GM23338 (cell line): ENCODE results near the gene KCNMB2. TPM values are rescaled to one million over a fixed set of nuclear protein-coding genes. Genes with fewer than 3 reads are reported as not detected.

Experiments
- ATAC-seq: fragments of 200-7000 bp; cut with Tn5 transposase; 3 replicates; pipeline ENCODE4 v1.9.1; 2020
- DNase-seq: peaks from one replicate; pipeline ENCODE4 v3.0.0-alpha.2; 2015; ENCODE audit warnings: low spot score
- H2AFZ ChIP-seq: fragments of 200-600 bp; sonication (generic); 2 replicates; pipeline ENCODE4 v1.8.0; 2016; ENCODE audit warnings: antibody characterized with exemption, mild to moderate bottlenecking, moderate library complexity
- H3F3A ChIP-seq: fragments of 200-600 bp; sonication (generic); replicated peaks from 2 replicates; pipeline ENCODE4 v1.8.0; 2017; ENCODE audit warnings: antibody characterized with exemption, mixed run types, low read depth
- H3K27ac ChIP-seq: fragments of 200-600 bp; sonication (generic); 2 replicates; pipeline ENCODE4 v1.6.1; 2016; ENCODE audit warnings: low read depth
- H3K27me3 ChIP-seq: fragments of 200-600 bp; sonication (generic); 2 replicates; pipeline ENCODE4 v1.8.0; 2016; ENCODE audit warnings: mild to moderate bottlenecking, mixed run types, moderate library complexity; ENCODE audit not compliant: insufficient read depth
- H3K36me3 ChIP-seq: fragments of 200-600 bp; sonication (generic); 2 replicates; pipeline ENCODE4 v1.8.0; 2016; ENCODE audit warnings: mild to moderate bottlenecking; ENCODE audit not compliant: insufficient read depth
- H3K4me1 ChIP-seq: fragments of 200-600 bp; sonication (generic); 2 replicates; pipeline ENCODE4 v1.8.0; 2016; ENCODE audit warnings: mild to moderate bottlenecking, moderate library complexity; ENCODE audit not compliant: insufficient read depth
- H3K4me2 ChIP-seq: fragments of 200-600 bp; sonication (generic); 2 replicates; pipeline ENCODE4 v1.7.1; 2017; ENCODE audit warnings: mixed run types
- H3K4me3 ChIP-seq: fragments of 200-600 bp; sonication (generic); 2 replicates; pipeline ENCODE4 v1.6.1; 2016; ENCODE audit warnings: mixed run types
- H3K79me2 ChIP-seq: fragments of 200-600 bp; sonication (generic); replicated peaks from 2 replicates; pipeline ENCODE4 v1.8.0; 2017; ENCODE audit warnings: mild to moderate bottlenecking; ENCODE audit not compliant: insufficient read depth
- H3K9me2 ChIP-seq: fragments of 200-600 bp; sonication (generic); 2 replicates; pipeline ENCODE4 v1.8.0; 2017; ENCODE audit not compliant: insufficient read depth
- H4K20me1 ChIP-seq: fragments of 200-600 bp; sonication (generic); replicated peaks from 2 replicates; pipeline ENCODE4 v1.8.0; 2017; ENCODE audit warnings: mild to moderate bottlenecking; ENCODE audit not compliant: insufficient read depth
- H3K27ac Mint-ChIP-seq: 2 replicates; pipeline ENCODE4 v1.8.0; 2020; ENCODE audit warnings: inconsistent platforms, mild to moderate bottlenecking, moderate library complexity, mixed read lengths
- H3K27me3 Mint-ChIP-seq: 3 replicates; pipeline ENCODE4 v1.8.0; 2022; ENCODE audit warnings: low read depth, mild to moderate bottlenecking, moderate library complexity, mixed read lengths, inconsistent platforms; ENCODE audit not compliant: insufficient read depth, poor library complexity
- H3K36me3 Mint-ChIP-seq: 3 replicates; pipeline ENCODE4 v1.8.0; 2021; ENCODE audit warnings: low read depth, mild to moderate bottlenecking, inconsistent platforms, moderate library complexity, mixed read lengths
- H3K4me1 Mint-ChIP-seq: 3 replicates; pipeline ENCODE4 v1.8.0; 2020; ENCODE audit warnings: mild to moderate bottlenecking, inconsistent platforms, mixed read lengths
- H3K4me3 Mint-ChIP-seq: 3 replicates; pipeline ENCODE4 v1.8.0; 2021; ENCODE audit warnings: moderate library complexity, mild to moderate bottlenecking, inconsistent platforms, mixed read lengths
- H3K9me3 Mint-ChIP-seq: 3 replicates; pipeline ENCODE4 v1.8.0; 2020; ENCODE audit warnings: moderate library complexity, mild to moderate bottlenecking, inconsistent platforms, mixed read lengths
- CREB1 ChIP-seq: fragments of 250-450 bp; sonication (Bioruptor Pico); IDR thresholded peaks from 2 replicates; pipeline ENCODE4 v1.5.0; 2020; ENCODE audit warnings: low read depth, mild to moderate bottlenecking, moderate library complexity
- CTCF ChIP-seq, 2 experiments: fragments of 200-600 bp in 1 of 2; sonication (generic) in 1 of 2; conservative IDR thresholded peaks; 2 replicates each; pipeline versions ENCODE4 v1.5.1 to v1.6.1; 2016 to 2017; ENCODE audit warnings: antibody characterized with exemption in 2 of 2, low read depth in 2 of 2, mild to moderate bottlenecking in 2 of 2, moderate library complexity in 1 of 2
- EZH2 ChIP-seq: fragments of 200-600 bp; sonication (generic); IDR thresholded peaks from one replicate; pipeline ENCODE4 v1.8.0; 2017; ENCODE audit warnings: antibody characterized with exemption, mild to moderate bottlenecking, low read depth; ENCODE audit not compliant: unreplicated experiment
- EZH2phosphoT487 ChIP-seq: fragments of 200-600 bp; sonication (generic); IDR thresholded peaks from one replicate; pipeline ENCODE4 v1.8.1; 2018; ENCODE audit warnings: antibody characterized with exemption; ENCODE audit not compliant: unreplicated experiment
- JUNB ChIP-seq: IDR thresholded peaks from one replicate; pipeline ENCODE4 v1.6.1; 2016; ENCODE audit warnings: antibody characterized with exemption; ENCODE audit not compliant: unreplicated experiment
- NANOG ChIP-seq: IDR thresholded peaks from 2 replicates; pipeline ENCODE4 v1.6.1; 2016; ENCODE audit warnings: antibody characterized with exemption, borderline replicate concordance
- POLR2AphosphoS5 ChIP-seq: IDR thresholded peaks from 2 replicates; pipeline ENCODE4 v1.6.1; 2016; ENCODE audit warnings: antibody characterized with exemption, low read depth
- STAT1 ChIP-seq: IDR thresholded peaks from one replicate; pipeline ENCODE4 v1.6.1; 2016; ENCODE audit warnings: antibody characterized with exemption; ENCODE audit not compliant: unreplicated experiment
- ZNF114 ChIP-seq: fragments of 250-450 bp; sonication (Bioruptor Pico); IDR thresholded peaks from 2 replicates; pipeline ENCODE4 v1.5.0; 2020; ENCODE audit warnings: mild to moderate bottlenecking, moderate library complexity
- ZNF331 ChIP-seq: fragments of 250-450 bp; sonication (Bioruptor Pico); IDR thresholded peaks from 2 replicates; pipeline ENCODE4 v1.5.0; 2020; ENCODE audit warnings: low read depth, mild to moderate bottlenecking, moderate library complexity
- polyA plus RNA-seq: library from polyadenylated mRNA; unstranded; fragments of >200 nt; fragmentation: Nextera tagmentation; extraction: Ambion mirVana; gene quantifications from 2 replicates; pipeline ENCODE4 v1.2.1, GENCODE V29; 2016
- total RNA-seq: library from RNA; depleted of rRNA; stranded (reverse); fragments of >200 nt; shearing (Covaris generic); gene quantifications from 2 replicates; pipeline ENCODE4 v1.2.3, GENCODE V29; 2014
- TF ChIP-seq, protein P1 (sequence below): IDR thresholded peaks from 2 replicates; pipeline ENCODE4 v1.6.1; 2016; ENCODE audit warnings: antibody characterized with exemption
- TF ChIP-seq, protein P2 (sequence below): fragments of 250-450 bp; sonication (Bioruptor Pico); IDR thresholded peaks from 2 replicates; pipeline ENCODE4 v1.5.0; 2020; ENCODE audit warnings: mild to moderate bottlenecking, moderate library complexity
- TF ChIP-seq, protein P3 (sequence below): IDR thresholded peaks from one replicate; pipeline ENCODE4 v1.6.1; 2018; ENCODE audit warnings: antibody characterized with exemption; ENCODE audit not compliant: unreplicated experiment

Gene KCNMB2
- total and polyA plus RNA-seq, 2 experiments from 2014 or later = 0.53 TPM; not detected in 1

DNA sequence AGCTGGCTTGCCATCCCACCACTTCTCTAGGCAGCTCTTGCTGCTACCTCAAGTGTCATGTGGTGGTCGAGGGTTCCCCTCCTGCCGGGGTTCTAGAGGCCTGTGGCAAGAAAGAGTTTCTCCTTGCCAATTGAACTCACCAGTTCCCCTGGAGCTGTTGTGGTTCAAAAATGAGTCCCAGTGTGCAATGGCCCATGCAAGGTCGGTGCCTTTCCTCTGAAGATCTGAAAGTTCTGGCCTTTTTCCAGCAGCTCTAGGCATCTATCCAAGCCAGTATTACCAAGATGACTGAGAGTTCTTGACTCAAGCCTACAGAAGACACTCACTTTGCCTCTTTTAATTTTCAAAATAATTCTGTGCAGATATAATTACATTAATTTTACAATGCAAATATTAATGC is 163.6 kb downstream of the KCNMB2 start:
- ATAC-seq = no peak
- Histone ChIP-seq H3F3A (no peaks in the 10 kb centered on the region), H3K4me3 (no peak overlapping the region), H3K27me3 (no peaks in the 10 kb centered on the region), H3K27ac (no peak overlapping the region), H3K4me2 (no peak overlapping the region), H3K79me2 (no peaks in the 10 kb centered on the region), H3K4me1 (no peaks in the 10 kb centered on the region), H3K9me2 (peaks cover 6% of the 10 kb centered on the region), H2AFZ (no peak overlapping the region), H3K36me3 (no peaks in the 10 kb centered on the region), H4K20me1 (no peaks in the 10 kb centered on the region)
- Mint-ChIP-seq H3K27me3 (peaks cover 3% of the 10 kb centered on the region), H3K36me3 (peaks cover 20% of the 10 kb centered on the region), H3K9me3 (peaks cover 31% of the 10 kb centered on the region), H3K4me3 (no peak overlapping the region), H3K4me1 (no peaks in the 10 kb centered on the region), H3K27ac (no peak overlapping the region)
- TF ChIP-seq CTCF (conservative IDR thresholded peaks at IDR 0.05; ENCODE audit: low read depth in 2 of 2) (no peak), EZH2phosphoT487 (no peak), STAT1 (no peak), ZNF114 (CRISPR knock-in tag) (no peak), ZNF331 (CRISPR knock-in tag) (no peak), POLR2AphosphoS5 (no peak), EZH2 (no peak), JUNB (no peak), CREB1 (CRISPR knock-in tag) (no peak), NANOG (no peak)
- TF ChIP-seq, protein P1, sequence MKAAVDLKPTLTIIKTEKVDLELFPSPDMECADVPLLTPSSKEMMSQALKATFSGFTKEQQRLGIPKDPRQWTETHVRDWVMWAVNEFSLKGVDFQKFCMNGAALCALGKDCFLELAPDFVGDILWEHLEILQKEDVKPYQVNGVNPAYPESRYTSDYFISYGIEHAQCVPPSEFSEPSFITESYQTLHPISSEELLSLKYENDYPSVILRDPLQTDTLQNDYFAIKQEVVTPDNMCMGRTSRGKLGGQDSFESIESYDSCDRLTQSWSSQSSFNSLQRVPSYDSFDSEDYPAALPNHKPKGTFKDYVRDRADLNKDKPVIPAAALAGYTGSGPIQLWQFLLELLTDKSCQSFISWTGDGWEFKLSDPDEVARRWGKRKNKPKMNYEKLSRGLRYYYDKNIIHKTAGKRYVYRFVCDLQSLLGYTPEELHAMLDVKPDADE = no peak
- TF ChIP-seq, protein P2, sequence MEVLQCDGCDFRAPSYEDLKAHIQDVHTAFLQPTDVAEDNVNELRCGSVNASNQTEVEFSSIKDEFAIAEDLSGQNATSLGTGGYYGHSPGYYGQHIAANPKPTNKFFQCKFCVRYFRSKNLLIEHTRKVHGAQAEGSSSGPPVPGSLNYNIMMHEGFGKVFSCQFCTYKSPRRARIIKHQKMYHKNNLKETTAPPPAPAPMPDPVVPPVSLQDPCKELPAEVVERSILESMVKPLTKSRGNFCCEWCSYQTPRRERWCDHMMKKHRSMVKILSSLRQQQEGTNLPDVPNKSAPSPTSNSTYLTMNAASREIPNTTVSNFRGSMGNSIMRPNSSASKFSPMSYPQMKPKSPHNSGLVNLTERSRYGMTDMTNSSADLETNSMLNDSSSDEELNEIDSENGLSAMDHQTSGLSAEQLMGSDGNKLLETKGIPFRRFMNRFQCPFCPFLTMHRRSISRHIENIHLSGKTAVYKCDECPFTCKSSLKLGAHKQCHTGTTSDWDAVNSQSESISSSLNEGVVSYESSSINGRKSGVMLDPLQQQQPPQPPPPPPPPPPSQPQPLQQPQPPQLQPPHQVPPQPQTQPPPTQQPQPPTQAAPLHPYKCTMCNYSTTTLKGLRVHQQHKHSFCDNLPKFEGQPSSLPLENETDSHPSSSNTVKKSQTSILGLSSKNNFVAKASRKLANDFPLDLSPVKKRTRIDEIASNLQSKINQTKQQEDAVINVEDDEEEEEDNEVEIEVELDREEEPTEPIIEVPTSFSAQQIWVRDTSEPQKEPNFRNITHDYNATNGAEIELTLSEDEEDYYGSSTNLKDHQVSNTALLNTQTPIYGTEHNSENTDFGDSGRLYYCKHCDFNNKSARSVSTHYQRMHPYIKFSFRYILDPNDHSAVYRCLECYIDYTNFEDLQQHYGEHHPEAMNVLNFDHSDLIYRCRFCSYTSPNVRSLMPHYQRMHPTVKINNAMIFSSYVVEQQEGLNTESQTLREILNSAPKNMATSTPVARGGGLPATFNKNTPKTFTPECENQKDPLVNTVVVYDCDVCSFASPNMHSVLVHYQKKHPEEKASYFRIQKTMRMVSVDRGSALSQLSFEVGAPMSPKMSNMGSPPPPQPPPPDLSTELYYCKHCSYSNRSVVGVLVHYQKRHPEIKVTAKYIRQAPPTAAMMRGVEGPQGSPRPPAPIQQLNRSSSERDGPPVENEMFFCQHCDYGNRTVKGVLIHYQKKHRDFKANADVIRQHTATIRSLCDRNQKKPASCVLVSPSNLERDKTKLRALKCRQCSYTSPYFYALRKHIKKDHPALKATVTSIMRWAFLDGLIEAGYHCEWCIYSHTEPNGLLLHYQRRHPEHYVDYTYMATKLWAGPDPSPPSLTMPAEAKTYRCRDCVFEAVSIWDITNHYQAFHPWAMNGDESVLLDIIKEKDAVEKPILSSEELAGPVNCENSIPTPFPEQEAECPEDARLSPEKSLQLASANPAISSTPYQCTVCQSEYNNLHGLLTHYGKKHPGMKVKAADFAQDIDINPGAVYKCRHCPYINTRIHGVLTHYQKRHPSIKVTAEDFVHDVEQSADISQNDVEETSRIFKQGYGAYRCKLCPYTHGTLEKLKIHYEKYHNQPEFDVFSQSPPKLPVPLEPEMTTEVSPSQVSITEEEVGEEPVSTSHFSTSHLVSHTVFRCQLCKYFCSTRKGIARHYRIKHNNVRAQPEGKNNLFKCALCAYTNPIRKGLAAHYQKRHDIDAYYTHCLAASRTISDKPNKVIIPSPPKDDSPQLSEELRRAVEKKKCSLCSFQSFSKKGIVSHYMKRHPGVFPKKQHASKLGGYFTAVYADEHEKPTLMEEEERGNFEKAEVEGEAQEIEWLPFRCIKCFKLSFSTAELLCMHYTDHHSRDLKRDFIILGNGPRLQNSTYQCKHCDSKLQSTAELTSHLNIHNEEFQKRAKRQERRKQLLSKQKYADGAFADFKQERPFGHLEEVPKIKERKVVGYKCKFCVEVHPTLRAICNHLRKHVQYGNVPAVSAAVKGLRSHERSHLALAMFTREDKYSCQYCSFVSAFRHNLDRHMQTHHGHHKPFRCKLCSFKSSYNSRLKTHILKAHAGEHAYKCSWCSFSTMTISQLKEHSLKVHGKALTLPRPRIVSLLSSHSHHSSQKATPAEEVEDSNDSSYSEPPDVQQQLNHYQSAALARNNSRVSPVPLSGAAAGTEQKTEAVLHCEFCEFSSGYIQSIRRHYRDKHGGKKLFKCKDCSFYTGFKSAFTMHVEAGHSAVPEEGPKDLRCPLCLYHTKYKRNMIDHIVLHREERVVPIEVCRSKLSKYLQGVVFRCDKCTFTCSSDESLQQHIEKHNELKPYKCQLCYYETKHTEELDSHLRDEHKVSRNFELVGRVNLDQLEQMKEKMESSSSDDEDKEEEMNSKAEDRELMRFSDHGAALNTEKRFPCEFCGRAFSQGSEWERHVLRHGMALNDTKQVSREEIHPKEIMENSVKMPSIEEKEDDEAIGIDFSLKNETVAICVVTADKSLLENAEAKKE (CRISPR knock-in tag) = no peak
- TF ChIP-seq, protein P3, sequence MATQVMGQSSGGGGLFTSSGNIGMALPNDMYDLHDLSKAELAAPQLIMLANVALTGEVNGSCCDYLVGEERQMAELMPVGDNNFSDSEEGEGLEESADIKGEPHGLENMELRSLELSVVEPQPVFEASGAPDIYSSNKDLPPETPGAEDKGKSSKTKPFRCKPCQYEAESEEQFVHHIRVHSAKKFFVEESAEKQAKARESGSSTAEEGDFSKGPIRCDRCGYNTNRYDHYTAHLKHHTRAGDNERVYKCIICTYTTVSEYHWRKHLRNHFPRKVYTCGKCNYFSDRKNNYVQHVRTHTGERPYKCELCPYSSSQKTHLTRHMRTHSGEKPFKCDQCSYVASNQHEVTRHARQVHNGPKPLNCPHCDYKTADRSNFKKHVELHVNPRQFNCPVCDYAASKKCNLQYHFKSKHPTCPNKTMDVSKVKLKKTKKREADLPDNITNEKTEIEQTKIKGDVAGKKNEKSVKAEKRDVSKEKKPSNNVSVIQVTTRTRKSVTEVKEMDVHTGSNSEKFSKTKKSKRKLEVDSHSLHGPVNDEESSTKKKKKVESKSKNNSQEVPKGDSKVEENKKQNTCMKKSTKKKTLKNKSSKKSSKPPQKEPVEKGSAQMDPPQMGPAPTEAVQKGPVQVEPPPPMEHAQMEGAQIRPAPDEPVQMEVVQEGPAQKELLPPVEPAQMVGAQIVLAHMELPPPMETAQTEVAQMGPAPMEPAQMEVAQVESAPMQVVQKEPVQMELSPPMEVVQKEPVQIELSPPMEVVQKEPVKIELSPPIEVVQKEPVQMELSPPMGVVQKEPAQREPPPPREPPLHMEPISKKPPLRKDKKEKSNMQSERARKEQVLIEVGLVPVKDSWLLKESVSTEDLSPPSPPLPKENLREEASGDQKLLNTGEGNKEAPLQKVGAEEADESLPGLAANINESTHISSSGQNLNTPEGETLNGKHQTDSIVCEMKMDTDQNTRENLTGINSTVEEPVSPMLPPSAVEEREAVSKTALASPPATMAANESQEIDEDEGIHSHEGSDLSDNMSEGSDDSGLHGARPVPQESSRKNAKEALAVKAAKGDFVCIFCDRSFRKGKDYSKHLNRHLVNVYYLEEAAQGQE = no peak
- no peak for DNase-seq
